ENCODE measurements around the gene EVL.

The EVL gene

GRCh38 chr14:100098171-100098570 lies 32.9 kb downstream of the EVL start:
- H3K4me3 ChIP-seq (ENCODE audit: low read depth, low read length), result no peak overlapping the region
- TF ChIP-seq CTCF (IDR thresholded peaks at IDR 0.05; ENCODE audit: low read depth, low read length), result no peak

- TF ChIP-seq CTCF (IDR thresholded peaks at IDR 0.05; ENCODE audit: low read depth, low read length), result no peak
- no peak overlapping the region for H3K4me3 ChIP-seq (ENCODE audit: low read depth, low read length)
Observed at GRCh38 chr14:100100032-100100703, 34.9 kb downstream of the EVL start.

GRCh38 chr14:100102156-100102785 lies 37.0 kb downstream of the EVL start:
- TF ChIP-seq CTCF (IDR thresholded peaks at IDR 0.05; ENCODE audit: low read depth, low read length), result no peak
- H3K4me3 ChIP-seq (ENCODE audit: low read depth, low read length), result no peak overlapping the region

- no peak overlapping the region for H3K4me3 ChIP-seq (ENCODE audit: low read depth, low read length)
- TF ChIP-seq CTCF (IDR thresholded peaks at IDR 0.05; ENCODE audit: low read depth, low read length), result no peak
Observed at GRCh38 chr14:100103250-100104005, 38.2 kb downstream of the EVL start.

GRCh38 chr14:100104006-100104352 lies 38.8 kb downstream of the EVL start:
- no peak for TF ChIP-seq CTCF (IDR thresholded peaks at IDR 0.05; ENCODE audit: low read depth, low read length)
- H3K4me3 ChIP-seq (ENCODE audit: low read depth, low read length), result no peak overlapping the region

- no peak overlapping the region for H3K4me3 ChIP-seq (ENCODE audit: low read depth, low read length)
- TF ChIP-seq CTCF (IDR thresholded peaks at IDR 0.05; ENCODE audit: low read depth, low read length), result no peak
Observed at GRCh38 chr14:100104523-100105300, 39.5 kb downstream of the EVL start.
